Stomach smooth muscle (tissue), 2 donors: ENCODE data around the gene MUC5B.

Source experiments
- H3K27ac ChIP-seq: one replicate; pipeline ENCODE4 v1.7.0; 2013; ENCODE audit warnings: mild to moderate bottlenecking, low read length, inconsistent platforms
- H3K27me3 ChIP-seq, 2 donors: one replicate each; pipeline ENCODE4 v1.7.0; 2013; ENCODE audit warnings: low read length in 2 of 2; ENCODE audit not compliant: insufficient read depth in 2 of 2, control insufficient read depth in 1 of 2
- H3K36me3 ChIP-seq, 2 donors: one replicate each; pipeline ENCODE4 v1.7.0; 2013; ENCODE audit warnings: low read length in 2 of 2; ENCODE audit not compliant: control insufficient read depth in 2 of 2, insufficient read depth in 2 of 2
- H3K4me1 ChIP-seq: one replicate; pipeline ENCODE4 v1.7.0; 2013; ENCODE audit warnings: low read length; ENCODE audit not compliant: control insufficient read depth, insufficient read depth
- H3K4me3 ChIP-seq, 2 donors: one replicate each; pipeline ENCODE4 v1.7.0; 2013; ENCODE audit warnings: low read length in 2 of 2
- H3K9ac ChIP-seq, 2 donors: one replicate each; pipeline ENCODE4 v1.7.0; 2013; ENCODE audit warnings: low read length in 2 of 2, mild to moderate bottlenecking in 1 of 2
- H3K9me3 ChIP-seq, 2 donors: one replicate each; pipeline ENCODE4 v1.7.0; 2013; ENCODE audit warnings: low read length in 2 of 2; ENCODE audit not compliant: control insufficient read depth in 2 of 2
- donor health status: healthy.
- donor health status: Pancreatic carcinoma.

The MUC5B gene

GRCh38 chr11:1281326-1281973 lies 58.6 kb downstream of the MUC5B start:
- no peak overlapping the region for H3K27ac ChIP-seq
- no peaks in the 10 kb centered on the region for H3K27me3 ChIP-seq
- no peak overlapping the region for H3K4me3 ChIP-seq
- peaks cover 39 to 46% of the 10 kb centered on the region in 2 donors for H3K36me3 ChIP-seq
- H3K4me1 ChIP-seq, result no peaks in the 10 kb centered on the region
- no peaks in the 10 kb centered on the region for H3K9me3 ChIP-seq
- no peak overlapping the region for H3K9ac ChIP-seq

DNA sequence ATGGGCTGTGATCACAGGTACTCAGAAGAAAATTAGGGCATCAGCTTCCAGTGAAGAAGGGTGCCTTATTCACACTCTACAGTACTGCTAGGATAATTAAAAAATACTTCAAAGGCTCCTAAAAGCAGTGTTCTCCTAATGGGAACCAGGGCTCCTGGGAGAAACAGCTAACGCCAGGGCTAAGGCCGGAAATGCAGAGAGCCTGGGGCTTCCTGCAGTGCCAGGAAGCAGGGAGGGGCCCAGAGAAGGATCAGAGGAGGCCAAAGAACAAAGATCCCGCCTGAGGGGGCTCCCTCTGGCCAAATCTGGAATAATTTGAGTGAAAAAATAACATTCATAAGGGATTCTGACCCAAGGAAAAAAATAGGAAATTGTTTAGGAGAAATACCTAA lies 59.1 kb downstream of the MUC5B start:
- Histone ChIP-seq H3K4me3 (no peak overlapping the region), H3K9me3 (no peaks in the 10 kb centered on the region), H3K9ac (no peak overlapping the region), H3K4me1 (no peaks in the 10 kb centered on the region), H3K27me3 (no peaks in the 10 kb centered on the region), H3K27ac (no peak overlapping the region), H3K36me3 (peaks cover 40 to 45% of the 10 kb centered on the region in 2 donors)

GRCh38 chr11:1283091-1283511 lies 60.2 kb downstream of the MUC5B start:
- no peak overlapping the region for H3K4me3 ChIP-seq
- H3K4me1 ChIP-seq, result no peaks in the 10 kb centered on the region
- H3K27me3 ChIP-seq, result no peaks in the 10 kb centered on the region
- no peaks in the 10 kb centered on the region for H3K9me3 ChIP-seq
- no peak overlapping the region for H3K27ac ChIP-seq
- no peak overlapping the region for H3K9ac ChIP-seq
- H3K36me3 ChIP-seq, result peaks cover 41 to 42% of the 10 kb centered on the region in 2 donors

DNA sequence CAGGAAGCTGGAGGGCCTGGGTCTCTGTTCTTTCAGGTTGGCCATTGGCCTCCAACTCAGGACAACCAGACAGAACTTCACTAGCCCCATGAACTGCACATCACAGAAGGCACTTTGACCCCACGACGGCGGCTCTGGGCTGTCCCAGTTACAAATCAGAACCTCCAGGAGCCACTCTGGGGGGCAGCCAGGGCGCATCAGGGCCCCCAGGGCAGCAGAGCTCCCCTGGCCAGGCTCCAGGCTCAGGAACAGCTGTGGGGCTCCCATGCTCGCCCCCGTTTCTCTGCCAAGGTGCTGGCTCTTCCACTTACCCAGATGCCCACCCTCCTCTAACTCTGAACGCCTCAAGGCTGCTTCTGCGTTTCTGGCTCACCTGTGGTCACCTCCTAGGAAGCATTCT lies 61.0 kb downstream of the MUC5B start:
- Histone ChIP-seq H3K4me1 (no peaks in the 10 kb centered on the region), H3K4me3 (no peak overlapping the region), H3K9ac (no peak overlapping the region), H3K36me3 (peaks cover 40 to 48% of the 10 kb centered on the region in 2 donors), H3K27me3 (no peaks in the 10 kb centered on the region), H3K9me3 (no peaks in the 10 kb centered on the region), H3K27ac (no peak overlapping the region)

- H3K9ac ChIP-seq, result no peak overlapping the region
- H3K36me3 ChIP-seq, result peaks cover 43 to 51% of the 10 kb centered on the region in 2 donors
Observed at GRCh38 chr11:1285316-1285744, 62.5 kb downstream of the MUC5B start.

GRCh38 chr11:1285876-1286275 lies 63.0 kb downstream of the MUC5B start:
- H3K9me3 ChIP-seq, result no peaks in the 10 kb centered on the region
- H3K27me3 ChIP-seq, result no peaks in the 10 kb centered on the region
- no peak overlapping the region for H3K4me3 ChIP-seq
- no peak overlapping the region for H3K9ac ChIP-seq
- peaks cover 48 to 54% of the 10 kb centered on the region in 2 donors for H3K36me3 ChIP-seq
- no peaks in the 10 kb centered on the region for H3K4me1 ChIP-seq
- H3K27ac ChIP-seq, result no peak overlapping the region

More at GRCh38 chr11:1285316-1285744, 62.5 kb downstream of the MUC5B start:
- Histone ChIP-seq H3K27ac (no peak overlapping the region), H3K9me3 (no peaks in the 10 kb centered on the region), H3K4me1 (no peaks in the 10 kb centered on the region), H3K27me3 (no peaks in the 10 kb centered on the region), H3K4me3 (no peak overlapping the region)

- no peak overlapping the region for H3K9ac ChIP-seq
- no peak overlapping the region for H3K27ac ChIP-seq
- no peaks in the 10 kb centered on the region for H3K4me1 ChIP-seq
- no peaks in the 10 kb centered on the region for H3K9me3 ChIP-seq
- H3K36me3 ChIP-seq, result peaks cover 44 to 53% of the 10 kb centered on the region in 2 donors
- no peaks in the 10 kb centered on the region for H3K27me3 ChIP-seq
- no peak overlapping the region for H3K4me3 ChIP-seq
Observed at GRCh38 chr11:1287928-1288327, 65.1 kb downstream of the MUC5B start.

DNA sequence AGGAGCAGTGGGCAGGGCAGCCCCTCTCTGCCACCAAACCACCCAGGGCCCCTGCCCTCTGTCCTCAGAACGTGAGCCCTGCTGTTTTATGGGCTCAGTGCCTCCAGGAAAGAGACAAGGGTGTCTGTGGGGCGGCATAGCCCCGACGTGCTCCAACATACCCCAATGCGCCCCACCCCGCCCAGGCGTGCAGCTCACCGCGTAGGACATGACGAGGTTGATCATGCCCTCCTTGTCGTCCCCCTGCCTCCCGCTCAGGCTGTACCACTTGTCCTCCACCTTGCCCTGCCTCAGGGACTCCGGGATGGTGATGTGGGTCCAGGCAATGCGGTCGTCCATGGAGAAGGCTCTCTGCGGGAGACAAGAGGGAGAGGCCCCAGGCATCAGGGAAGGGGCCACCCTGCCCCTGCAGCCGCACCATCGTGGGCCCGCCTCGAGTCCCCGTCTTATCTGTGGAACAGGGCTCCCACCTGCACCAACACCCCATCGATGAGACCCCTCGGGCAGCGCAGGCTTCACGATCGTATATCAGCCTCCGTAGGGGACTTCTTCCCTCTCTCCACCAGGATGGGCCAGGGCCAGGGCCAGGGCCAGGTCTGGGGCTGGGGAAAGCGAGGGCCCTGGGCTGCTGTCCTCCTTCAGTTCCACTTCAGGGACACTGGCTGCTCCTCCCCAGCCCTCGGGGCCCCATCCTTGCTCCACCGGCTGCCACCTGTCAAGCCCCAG lies 65.7 kb downstream of the MUC5B start:
- H3K36me3 ChIP-seq, result peaks cover 45 to 59% of the 10 kb centered on the region in 2 donors

GRCh38 chr11:1289211-1289935 lies 66.5 kb downstream of the MUC5B start:
- Histone ChIP-seq H3K27ac (no peak overlapping the region), H3K27me3 (no peaks in the 10 kb centered on the region), H3K36me3 (peaks cover 50 to 61% of the 10 kb centered on the region in 2 donors), H3K9ac (no peak overlapping the region), H3K4me3 (no peak overlapping the region), H3K4me1 (no peaks in the 10 kb centered on the region), H3K9me3 (no peaks in the 10 kb centered on the region)

More for the DNA sequence above, 65.7 kb downstream of the MUC5B start:
- H3K4me1 ChIP-seq, result no peaks in the 10 kb centered on the region
- H3K27ac ChIP-seq, result no peak overlapping the region
- no peak overlapping the region for H3K4me3 ChIP-seq
- H3K9ac ChIP-seq, result no peak overlapping the region
- no peaks in the 10 kb centered on the region for H3K27me3 ChIP-seq
- H3K9me3 ChIP-seq, result no peaks in the 10 kb centered on the region

- no peaks in the 10 kb centered on the region for H3K9me3 ChIP-seq
- no peak overlapping the region for H3K27ac ChIP-seq
- H3K4me1 ChIP-seq, result no peaks in the 10 kb centered on the region
- peaks cover 47 to 60% of the 10 kb centered on the region in 2 donors for H3K36me3 ChIP-seq
- no peaks in the 10 kb centered on the region for H3K27me3 ChIP-seq
- no peak overlapping the region for H3K4me3 ChIP-seq
- no peak overlapping the region for H3K9ac ChIP-seq
Observed at GRCh38 chr11:1290052-1291040, 67.5 kb downstream of the MUC5B start.
